NCI-H1417 (cell line): ENCODE data around the gene HOXC13.

Experiments used
- DNase-seq, 3 experiments: peaks; one replicate each; lab custom pipeline; 2025; lab: John Stamatoyannopoulos, UW

Gene HOXC13, protein sequence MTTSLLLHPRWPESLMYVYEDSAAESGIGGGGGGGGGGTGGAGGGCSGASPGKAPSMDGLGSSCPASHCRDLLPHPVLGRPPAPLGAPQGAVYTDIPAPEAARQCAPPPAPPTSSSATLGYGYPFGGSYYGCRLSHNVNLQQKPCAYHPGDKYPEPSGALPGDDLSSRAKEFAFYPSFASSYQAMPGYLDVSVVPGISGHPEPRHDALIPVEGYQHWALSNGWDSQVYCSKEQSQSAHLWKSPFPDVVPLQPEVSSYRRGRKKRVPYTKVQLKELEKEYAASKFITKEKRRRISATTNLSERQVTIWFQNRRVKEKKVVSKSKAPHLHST

GRCh38 chr12:53938326-53939140 lies at the start of gene HOXC13:
TSS of gene HOXC13 (plus strand) at chr12:53938831. CDS start at chr12:53938907, 76 bp downstream.
- DNase-seq, result peak; percentile 100

DNA sequence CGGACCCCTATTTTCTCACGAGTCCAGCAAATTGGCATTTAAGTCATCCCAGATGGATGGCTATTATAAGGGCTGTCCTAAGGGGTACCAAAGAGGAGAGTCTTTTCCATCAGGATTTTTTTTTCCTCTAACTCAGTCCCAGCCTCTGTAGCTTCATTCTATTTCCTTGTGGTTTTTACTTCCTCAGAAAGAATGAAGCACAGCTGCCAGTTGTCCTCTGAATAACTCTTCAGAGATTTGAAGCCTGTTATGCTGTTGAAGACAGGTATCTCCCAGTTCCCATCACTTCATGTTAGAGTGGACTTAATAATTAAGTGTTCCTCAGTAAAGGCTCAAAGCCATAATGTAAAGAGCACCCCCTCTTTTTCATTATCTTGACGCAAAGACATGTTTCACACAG lies 48.5 kb upstream of the HOXC13 start:
- DNase-seq, result no peak

DNA sequence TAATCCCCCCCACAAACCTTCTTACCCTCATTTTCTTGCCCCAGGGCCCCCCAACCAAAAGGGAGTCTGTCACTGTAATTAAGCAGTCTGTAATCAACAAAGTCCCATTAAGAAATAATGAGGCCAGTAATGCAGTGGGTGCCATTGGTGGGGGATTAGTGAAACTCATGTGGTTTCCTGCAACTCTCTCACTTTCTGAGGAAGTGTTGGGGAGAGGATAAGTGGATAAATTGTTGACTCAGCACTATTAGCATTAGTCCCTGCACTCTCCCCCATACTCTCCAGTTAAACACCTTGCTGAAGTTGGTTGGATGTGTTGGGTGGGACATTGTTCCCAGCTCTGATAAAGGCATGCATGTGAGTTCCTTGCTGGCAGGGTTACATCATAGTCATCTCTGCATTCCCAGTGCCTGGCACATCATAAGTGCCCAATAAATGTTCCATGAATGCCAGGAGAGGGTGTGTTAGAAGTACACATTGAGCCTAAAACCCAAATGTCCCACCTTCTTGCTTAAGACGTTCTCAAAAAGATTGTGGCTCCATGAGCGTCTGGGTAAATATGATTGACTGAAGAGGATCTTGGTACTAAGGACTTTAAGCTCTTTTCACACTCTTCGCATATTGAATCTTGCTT lies 45.8 kb upstream of the HOXC13 start:
- no peak for DNase-seq

- no peak for DNase-seq
Measured at GRCh38 chr12:53899230-53899629, 39.4 kb upstream of the HOXC13 start.

GRCh38 chr12:53907103-53907502 lies 31.5 kb upstream of the HOXC13 start:
- no peak for DNase-seq

DNA sequence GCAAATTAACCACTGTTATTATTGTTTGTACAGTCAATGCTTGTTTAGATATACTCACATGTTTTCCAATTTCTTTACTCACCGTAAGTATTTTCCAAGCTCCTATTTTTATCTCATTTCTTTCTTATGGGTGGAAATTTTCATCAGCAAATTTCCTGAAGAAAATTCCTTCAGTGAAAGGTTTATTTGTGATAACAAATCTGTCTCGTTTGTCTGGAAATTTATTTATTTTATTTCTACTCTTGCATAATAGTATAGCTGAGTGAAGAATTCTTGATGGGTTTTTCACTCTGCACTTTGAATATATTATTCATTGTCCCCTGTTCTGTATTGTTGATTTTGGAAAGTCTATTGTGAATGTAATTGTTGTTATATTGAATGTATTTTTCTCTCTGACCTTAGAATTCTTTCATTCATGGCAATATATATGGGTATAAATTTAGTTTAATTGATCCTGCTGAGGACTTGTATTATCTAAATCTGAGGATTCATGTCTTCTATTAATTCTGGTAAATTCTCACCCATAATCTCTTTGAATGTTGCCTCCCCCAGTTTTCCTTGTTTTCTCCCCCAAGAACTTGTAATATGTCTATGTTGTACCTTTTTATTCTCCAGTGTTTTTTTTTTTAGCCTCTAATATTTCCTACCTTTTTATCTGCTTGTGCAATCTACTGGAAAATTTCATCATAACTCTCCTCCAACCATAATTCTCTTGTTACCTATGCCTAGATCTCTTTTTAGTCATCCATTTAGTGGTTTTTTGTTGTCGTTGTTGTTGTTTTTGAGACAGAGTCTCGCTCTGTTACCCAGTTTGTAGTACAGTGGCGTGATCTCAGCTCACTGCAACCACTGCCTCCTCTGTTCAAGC lies 21.6 kb upstream of the HOXC13 start:
- DNase-seq, result no peak

DNA sequence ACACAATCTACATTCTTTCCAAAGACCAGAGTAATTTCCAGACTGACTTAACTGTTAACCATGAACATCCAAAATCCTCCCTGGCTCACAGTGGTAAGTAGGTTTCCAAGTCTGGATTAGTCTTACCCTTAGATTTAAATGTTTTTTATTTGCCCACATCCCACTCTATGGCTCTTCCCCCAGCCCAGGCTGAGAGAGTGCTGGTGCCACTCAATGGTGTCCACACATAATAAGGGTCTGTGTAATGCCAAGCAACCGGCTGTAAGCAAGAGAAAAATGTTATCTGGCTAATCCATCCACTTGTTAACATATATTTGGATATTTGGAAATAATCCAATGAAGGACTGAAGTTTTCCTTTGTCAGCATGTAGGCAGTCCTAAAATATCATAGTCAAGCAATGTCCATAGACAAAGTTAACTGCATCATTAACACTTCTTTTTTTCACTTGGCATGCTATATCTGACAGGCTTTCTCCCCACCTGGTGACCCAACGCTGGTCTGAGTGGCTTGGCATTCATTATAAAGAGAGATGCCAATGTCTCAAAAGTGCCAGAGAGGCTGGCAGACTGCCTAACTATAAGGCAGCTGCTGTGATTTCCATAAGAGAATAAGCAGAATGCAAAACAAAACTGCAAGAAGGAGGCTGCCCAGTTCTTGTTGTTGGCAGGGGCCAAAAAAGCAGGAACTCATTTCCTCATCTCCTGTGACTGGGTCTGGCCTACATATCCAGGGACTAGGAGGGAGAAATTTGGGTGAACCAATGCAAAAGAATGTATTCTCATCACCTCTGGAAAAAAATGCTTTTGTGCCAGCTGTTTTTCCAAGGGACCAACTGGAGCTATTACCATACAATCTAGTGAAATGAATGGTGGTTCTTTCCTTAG lies 13.9 kb upstream of the HOXC13 start:
- no peak for DNase-seq

- no peak for DNase-seq
Measured at GRCh38 chr12:53927220-53928029, 11.2 kb upstream of the HOXC13 start.

GRCh38 chr12:53928054-53928835 lies 10.4 kb upstream of the HOXC13 start:
- no peak for DNase-seq

- DNase-seq, result no peak
Measured at GRCh38 chr12:53929527-53929926, 9.1 kb upstream of the HOXC13 start.

GRCh38 chr12:53930591-53931255 lies 7.9 kb upstream of the HOXC13 start:
- no peak for DNase-seq

- no peak for DNase-seq
Measured at GRCh38 chr12:53931844-53932581, 6.6 kb upstream of the HOXC13 start.

- DNase-seq, result no peak
Measured at GRCh38 chr12:53932915-53933314, 5.7 kb upstream of the HOXC13 start.

DNA sequence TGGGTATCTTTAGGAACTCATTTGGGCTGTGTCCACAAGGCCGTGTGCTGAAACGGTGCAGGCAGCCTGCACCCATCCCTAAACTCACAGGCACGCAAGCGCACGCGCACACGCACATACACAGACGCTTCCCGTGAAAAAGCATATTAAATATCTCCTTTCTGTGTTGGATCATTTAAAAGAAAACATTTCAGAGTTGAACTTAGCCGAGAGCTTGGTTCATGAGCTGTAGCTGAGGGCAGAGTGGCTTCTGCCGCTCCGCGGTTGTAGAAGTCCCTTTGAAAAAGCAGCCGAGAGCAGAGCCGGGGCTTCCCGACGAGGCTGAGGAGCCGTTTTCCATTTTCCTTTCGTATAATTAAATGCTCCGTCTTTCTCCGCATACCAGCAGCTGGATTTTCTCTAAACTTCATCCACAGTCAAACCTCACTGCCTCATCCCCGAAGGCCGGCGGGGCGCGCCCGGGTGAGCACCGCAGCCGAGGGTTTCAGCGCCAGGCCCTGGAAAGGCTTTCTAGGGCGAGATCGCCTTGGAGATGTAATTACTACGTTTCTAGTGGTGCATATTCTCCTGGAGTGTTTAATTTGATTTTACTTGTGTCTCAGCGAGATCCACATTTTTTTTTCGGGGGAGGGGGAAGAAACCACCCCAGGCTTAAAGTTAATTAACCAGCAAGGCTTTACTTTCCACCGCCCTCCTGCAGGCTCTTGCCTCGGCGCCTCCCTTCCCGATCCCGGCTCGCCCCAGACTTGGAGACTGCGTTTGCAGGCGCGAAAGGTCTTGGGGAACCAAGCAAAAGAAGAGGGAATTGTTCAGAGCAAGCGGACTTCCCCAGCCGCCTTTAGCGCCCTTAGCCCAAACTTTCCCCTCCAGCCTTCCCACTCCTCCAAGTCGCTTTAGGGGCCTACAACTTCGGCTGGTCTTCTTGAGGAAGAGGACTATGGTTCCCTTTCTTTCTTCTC lies 3.0 kb upstream of the HOXC13 start:
- peak in 2 of 3 experiments; percentile 17 to 27 for DNase-seq

- DNase-seq, result no peak
Measured at GRCh38 chr12:53937099-53937498, 1.5 kb upstream of the HOXC13 start.

DNA sequence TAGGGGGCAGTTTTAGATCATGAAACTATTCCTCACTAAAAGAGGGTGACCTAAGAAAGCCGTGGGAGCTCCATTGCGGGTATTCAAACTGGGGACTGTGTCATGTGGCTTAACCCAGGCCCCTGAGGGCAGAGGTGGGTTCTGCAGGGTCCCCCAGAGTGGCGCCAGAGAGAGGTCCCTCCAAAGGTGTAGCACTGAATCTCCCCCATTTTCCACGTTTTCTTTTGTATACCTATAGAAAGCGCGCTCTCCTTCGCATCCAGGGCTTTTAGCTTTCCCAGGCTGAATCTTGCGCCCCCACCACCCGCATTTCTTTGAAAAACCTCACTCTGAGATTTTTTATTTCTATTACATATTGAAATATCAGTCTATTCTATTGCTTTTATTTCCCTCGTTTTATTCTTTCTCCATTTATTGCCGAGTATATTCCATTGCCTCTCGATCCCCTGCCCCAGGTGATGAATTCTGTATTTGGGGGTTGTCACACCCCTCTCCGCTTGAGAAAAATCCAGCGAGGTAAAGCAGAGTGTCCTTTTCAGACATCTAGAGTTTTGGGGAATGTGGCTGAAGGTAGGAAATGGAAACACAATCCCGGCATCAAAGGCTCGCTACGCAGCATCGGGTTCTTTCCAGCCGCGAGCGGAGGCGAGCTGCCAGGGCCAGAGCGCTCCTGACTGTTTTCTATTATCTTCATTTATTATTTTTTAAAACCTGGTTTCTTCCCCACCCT lies 870 bp upstream of the HOXC13 start:
- peak in 1 of 3 experiments; percentile 25 for DNase-seq
